Activated T-helper 17 cell treated with anti-CD3 and anti-CD28 coated beads, Interleukin-2, amount 50 U/mL, for 72 hours (primary cell): ENCODE measurements around the gene COLEC12. TPM values are rescaled to one million over a fixed set of nuclear protein-coding genes. Genes with fewer than 3 reads are reported as not detected.

Source experiments
- ATAC-seq: fragments of 150-1000 bp; cut with Tn5 transposase; replicated peaks from 2 replicates; pipeline ENCODE4 v1.10.0; 2021; ENCODE audit warnings: mild to moderate bottlenecking, moderate library complexity
- H3K27ac Mint-ChIP-seq: one replicate; pipeline ENCODE4 v1.8.0; 2022; ENCODE audit warnings: mixed read lengths
- H3K27me3 Mint-ChIP-seq: one replicate; pipeline ENCODE4 v1.8.0; 2022; ENCODE audit warnings: mixed read lengths
- H3K36me3 Mint-ChIP-seq: one replicate; pipeline ENCODE4 v1.8.0; 2022; ENCODE audit warnings: low read depth, mild to moderate bottlenecking, mixed read lengths
- H3K4me1 Mint-ChIP-seq: one replicate; pipeline ENCODE4 v1.8.0; 2022; ENCODE audit warnings: mixed read lengths
- H3K4me3 Mint-ChIP-seq: one replicate; pipeline ENCODE4 v1.8.0; 2022; ENCODE audit warnings: mild to moderate bottlenecking, mixed read lengths
- H3K9me3 Mint-ChIP-seq: one replicate; pipeline ENCODE4 v1.8.0; 2022; ENCODE audit warnings: mixed read lengths
- total RNA-seq, 2 donors: library from RNA; stranded (reverse); gene quantifications; one replicate each; pipeline ENCODE4 v1.2.3, GENCODE V29; 2022

The COLEC12 gene
- total RNA-seq, 2 donors from 2014 or later = not detected

DNA sequence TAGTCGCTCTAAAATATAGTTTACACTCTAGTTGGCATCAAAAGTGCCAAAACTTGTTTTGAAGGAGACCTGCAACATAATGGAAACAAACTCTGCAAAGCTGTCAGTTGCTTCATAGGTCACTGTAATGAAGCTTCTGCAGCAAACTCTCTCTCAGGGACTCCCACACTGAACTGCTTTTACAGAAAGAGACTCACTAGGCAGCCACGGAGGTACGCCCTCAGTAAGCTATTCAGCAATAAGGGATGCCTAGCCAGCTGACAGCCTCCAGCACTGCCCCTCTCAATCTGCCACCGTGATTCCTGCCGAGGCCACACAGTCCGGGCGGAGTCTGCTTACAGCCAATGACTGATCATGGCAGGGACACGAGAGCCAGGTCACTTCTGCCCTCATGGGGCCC lies 51.1 kb downstream of the COLEC12 start:
- no peaks in the 10 kb centered on the region for H3K36me3 Mint-ChIP-seq
- H3K27ac Mint-ChIP-seq = no peak overlapping the region
- no peaks in the 10 kb centered on the region for H3K27me3 Mint-ChIP-seq
- no peaks in the 10 kb centered on the region for H3K4me1 Mint-ChIP-seq
- H3K9me3 Mint-ChIP-seq = peaks cover 6% of the 10 kb centered on the region
- ATAC-seq = no peak
- H3K4me3 Mint-ChIP-seq = no peak overlapping the region

DNA sequence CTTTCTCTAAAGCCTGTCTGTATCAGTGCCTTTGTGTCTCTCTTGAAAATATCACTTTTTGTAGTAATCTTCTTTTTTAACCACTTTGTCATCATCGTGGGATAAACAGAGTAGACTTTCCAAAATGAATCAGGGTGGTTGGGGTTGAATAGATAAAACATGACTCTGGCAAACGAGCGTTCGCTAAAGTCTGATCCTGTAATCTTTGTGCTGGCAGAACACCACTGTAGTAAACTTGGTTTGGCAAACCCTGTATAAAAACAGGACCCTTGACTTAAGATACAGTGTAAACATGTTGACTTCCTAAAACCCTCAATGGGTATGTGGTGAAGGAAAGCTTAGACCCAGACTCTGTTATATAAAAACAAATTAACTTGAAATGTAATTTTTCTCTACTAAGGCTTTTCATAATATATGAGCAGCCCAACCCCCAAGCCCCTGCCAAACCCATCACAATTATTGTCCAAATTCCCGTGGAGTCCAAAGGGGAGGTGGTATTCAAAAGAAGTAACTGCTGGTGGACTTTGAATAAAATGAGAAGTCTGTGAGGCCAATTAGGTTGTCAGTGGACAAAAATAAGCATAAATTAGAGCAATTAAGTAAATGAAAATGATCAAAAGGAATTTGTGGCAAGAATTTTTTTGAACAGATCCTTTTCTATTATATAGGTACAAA lies 52.2 kb downstream of the COLEC12 start:
- ATAC-seq = no peak
- peaks cover 6% of the 10 kb centered on the region for H3K9me3 Mint-ChIP-seq
- no peaks in the 10 kb centered on the region for H3K36me3 Mint-ChIP-seq
- no peaks in the 10 kb centered on the region for H3K4me1 Mint-ChIP-seq
- no peak overlapping the region for H3K27ac Mint-ChIP-seq
- H3K27me3 Mint-ChIP-seq = no peaks in the 10 kb centered on the region
- no peak overlapping the region for H3K4me3 Mint-ChIP-seq

DNA sequence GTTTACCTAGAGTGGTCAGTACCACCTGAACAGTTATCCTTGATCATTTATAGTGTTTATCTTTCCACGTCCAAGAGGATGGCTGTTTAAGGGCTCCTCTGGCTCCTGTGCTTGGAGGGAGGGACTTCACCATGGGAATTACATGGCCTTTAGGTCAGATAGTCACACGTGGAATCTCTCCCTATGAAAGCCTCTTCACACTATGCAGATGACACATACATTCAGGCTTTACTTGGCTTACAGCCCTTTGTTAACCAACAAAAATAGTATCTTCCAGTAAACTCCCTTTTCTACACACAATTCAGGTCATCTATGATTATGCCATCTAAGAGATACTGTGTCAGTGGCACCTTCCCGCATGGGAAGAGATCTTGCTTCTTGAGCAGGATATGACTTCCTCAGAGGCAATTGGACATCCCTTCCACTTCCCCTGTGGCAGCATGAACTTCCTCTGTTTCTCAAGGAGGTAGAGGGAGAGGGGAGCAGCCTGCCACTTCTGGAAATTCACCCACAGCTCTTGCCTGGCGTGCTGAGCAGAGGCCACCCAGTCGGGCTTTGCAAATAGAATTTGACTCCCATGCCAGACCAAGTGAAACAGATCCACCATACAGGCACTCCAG lies 53.5 kb downstream of the COLEC12 start:
- no peak overlapping the region for H3K4me3 Mint-ChIP-seq
- no peaks in the 10 kb centered on the region for H3K27me3 Mint-ChIP-seq
- H3K27ac Mint-ChIP-seq = no peak overlapping the region
- peaks cover 6% of the 10 kb centered on the region for H3K9me3 Mint-ChIP-seq
- no peak for ATAC-seq
- no peaks in the 10 kb centered on the region for H3K36me3 Mint-ChIP-seq
- no peaks in the 10 kb centered on the region for H3K4me1 Mint-ChIP-seq

DNA sequence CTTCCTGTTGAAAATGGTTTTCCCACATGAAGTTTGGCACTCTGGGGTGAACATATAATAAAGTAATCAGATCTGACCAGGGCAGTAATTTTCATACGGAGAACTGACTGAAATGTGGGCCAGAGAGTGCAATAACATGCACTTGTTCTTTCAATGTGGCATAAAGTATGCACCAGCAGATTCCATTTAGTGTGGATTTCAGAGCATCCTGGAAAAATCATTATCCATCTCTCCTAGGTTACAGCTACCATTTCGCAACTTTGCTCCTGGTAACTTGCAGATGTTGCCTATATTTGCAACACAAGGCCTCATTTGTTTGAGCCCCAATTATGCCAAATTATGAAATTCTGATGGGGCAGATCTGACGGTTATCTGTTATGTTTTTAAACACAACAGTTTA lies 55.4 kb downstream of the COLEC12 start:
- Mint-ChIP-seq H3K27me3 (no peaks in the 10 kb centered on the region), H3K9me3 (peaks cover under 1% of the 10 kb centered on the region), H3K27ac (no peak overlapping the region), H3K36me3 (no peaks in the 10 kb centered on the region), H3K4me1 (no peaks in the 10 kb centered on the region), H3K4me3 (no peak overlapping the region)
- ATAC-seq = no peak

DNA sequence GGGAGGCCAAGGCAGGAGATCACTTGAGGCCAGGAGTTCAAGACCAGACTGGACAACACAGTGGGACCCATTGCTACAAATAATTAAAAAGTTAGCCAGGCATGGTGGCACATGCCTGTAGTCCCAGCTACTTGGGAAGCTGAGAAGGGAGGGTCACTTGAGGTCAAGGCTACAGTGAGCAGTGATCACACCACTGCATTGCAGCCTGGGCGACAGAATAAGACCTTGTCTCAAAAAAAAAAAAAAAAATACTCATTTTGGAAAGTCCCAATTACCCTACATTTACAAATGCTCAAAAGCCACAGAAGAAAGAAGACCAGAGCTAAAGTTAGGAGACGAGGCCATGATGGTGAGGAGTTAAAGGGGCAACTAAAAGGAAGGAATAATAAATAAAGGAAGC lies 61.9 kb downstream of the COLEC12 start:
- Mint-ChIP-seq H3K4me3 (no peak overlapping the region), H3K27me3 (peaks cover 6% of the 10 kb centered on the region), H3K9me3 (no peaks in the 10 kb centered on the region), H3K27ac (no peak overlapping the region), H3K4me1 (no peaks in the 10 kb centered on the region), H3K36me3 (no peaks in the 10 kb centered on the region)
- ATAC-seq = no peak

DNA sequence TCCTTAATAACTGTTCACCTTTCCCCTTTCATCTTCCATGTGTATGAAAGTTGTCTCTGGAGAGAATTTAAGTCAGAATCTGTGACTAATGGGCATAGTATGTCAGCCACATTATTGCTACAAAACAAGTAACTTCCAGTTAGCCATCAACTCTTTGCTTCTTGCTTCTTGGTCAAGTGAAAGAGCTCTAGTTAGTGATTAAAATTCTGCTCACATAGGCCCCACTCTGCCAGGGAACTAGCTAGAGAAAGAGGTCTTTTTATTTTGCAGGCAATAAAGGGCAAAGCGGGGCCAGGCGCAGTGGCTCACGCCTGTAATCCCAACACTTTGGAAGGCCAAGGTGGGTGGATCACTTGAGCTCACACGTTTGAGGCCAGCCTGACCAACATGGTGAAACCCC lies 64.6 kb downstream of the COLEC12 start:
- ATAC-seq = no peak
- Mint-ChIP-seq H3K27me3 (peaks cover 13% of the 10 kb centered on the region), H3K27ac (no peak overlapping the region), H3K36me3 (no peaks in the 10 kb centered on the region), H3K4me3 (no peak overlapping the region), H3K9me3 (no peaks in the 10 kb centered on the region), H3K4me1 (no peaks in the 10 kb centered on the region)

DNA sequence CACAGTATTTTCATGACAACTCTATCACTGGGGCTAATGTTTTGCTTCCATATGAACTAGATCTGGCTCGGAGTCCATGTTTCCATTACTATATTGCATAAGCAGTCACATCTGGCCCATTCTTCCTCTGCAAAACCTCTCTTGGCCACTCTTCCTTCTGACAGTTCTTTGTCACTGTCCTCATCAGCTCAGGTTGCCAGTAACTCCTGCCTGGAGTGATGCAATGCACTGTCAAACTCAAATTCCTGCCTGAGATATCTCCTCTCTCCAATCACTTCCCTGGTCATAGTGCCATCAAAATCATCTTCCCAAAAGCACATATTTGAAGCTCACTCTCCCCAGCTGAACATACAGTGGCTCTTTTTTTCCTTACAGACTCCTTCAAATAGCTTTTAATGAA lies 66.1 kb downstream of the COLEC12 start:
- no peak for ATAC-seq
- Mint-ChIP-seq H3K9me3 (no peaks in the 10 kb centered on the region), H3K27me3 (peaks cover 13% of the 10 kb centered on the region), H3K4me1 (no peaks in the 10 kb centered on the region), H3K27ac (no peak overlapping the region), H3K36me3 (no peaks in the 10 kb centered on the region), H3K4me3 (no peak overlapping the region)

DNA sequence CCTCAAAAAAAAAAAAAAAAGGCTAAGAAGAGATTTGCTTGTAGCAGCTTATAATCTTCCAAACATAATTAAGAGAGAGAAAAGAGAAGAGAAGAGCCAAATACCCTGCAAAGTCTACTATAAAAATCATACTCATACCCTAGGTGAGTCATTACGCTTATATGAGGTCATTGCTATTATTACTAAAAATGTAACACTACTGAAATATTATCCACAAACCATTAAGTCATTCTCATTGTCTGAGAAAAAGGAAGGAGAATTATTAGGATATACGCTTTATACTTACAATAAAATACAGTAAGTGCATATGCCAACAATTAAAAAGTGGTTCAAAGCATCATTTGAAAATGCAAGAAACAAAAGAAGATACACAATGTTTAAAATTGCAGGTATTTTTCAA lies 66.5 kb downstream of the COLEC12 start:
- H3K9me3 Mint-ChIP-seq = no peaks in the 10 kb centered on the region

DNA sequence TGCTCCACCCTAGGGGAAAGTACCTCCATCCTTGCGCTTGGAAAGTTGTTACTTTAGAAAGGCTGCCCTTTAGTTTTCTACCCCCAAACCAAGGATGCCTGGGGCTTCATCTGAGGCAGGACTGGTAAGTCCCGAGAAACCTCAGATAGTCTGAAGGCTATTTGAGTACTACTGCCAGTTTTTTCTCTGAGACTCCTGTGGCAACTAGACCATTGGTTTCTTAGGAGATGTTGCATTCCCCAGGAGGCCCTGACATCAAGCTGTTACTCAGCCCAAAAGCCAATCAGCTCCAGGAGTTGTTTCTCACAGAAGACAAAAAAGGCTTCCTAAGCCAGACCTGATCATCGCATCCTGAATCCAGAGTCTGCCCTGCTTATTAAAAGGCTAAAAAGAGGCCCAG lies 67.2 kb downstream of the COLEC12 start:
- Mint-ChIP-seq H3K36me3 (no peaks in the 10 kb centered on the region), H3K4me3 (no peak overlapping the region), H3K27me3 (peaks cover 13% of the 10 kb centered on the region), H3K9me3 (no peaks in the 10 kb centered on the region), H3K4me1 (no peaks in the 10 kb centered on the region), H3K27ac (no peak overlapping the region)
- ATAC-seq = no peak

More for the DNA sequence above, 66.5 kb downstream of the COLEC12 start:
- Mint-ChIP-seq H3K27ac (no peak overlapping the region), H3K27me3 (peaks cover 13% of the 10 kb centered on the region), H3K36me3 (no peaks in the 10 kb centered on the region), H3K4me1 (no peaks in the 10 kb centered on the region), H3K4me3 (no peak overlapping the region)
- ATAC-seq = no peak

DNA sequence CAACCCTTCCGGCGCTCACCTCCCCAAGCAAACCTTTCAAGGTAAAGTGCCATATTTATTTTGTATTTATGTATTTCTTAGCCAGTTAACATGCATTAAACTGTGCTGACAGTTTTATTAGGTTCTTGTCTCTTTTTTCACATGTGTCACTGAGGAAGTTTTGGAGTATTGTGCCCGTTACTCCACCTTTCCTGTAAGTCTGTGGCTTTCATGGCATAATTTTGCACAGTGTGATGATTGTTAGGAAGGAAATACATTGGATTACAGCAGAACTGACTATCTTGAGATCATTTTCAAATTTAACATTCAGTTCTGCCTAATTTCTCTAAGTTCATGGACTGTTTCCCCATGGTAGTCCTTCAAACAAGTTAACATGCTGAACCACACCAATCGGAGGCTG lies 67.7 kb downstream of the COLEC12 start:
- Mint-ChIP-seq H3K4me1 (no peaks in the 10 kb centered on the region), H3K27ac (no peak overlapping the region), H3K9me3 (no peaks in the 10 kb centered on the region), H3K36me3 (no peaks in the 10 kb centered on the region), H3K27me3 (peaks cover 13% of the 10 kb centered on the region), H3K4me3 (no peak overlapping the region)
- no peak for ATAC-seq

DNA sequence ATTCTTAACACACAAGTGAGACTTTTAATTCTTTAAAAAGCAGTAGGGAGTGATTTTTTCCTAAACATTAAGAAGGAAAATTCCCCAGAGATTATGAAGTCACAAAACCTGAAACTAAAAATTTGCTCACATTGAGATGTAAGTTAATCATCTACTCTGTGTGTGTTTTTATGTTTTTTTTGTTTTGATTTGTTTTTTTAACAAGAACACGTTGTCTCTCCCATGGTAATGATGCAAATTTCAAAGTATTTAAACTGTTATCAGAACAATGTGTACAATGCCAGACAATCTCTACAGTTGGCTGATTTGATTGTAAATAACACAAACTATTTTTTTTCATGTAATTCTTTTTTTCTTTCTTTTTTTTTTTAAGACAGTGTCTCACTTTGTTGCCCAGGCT lies 71.5 kb downstream of the COLEC12 start:
- Mint-ChIP-seq H3K4me3 (no peak overlapping the region), H3K4me1 (no peaks in the 10 kb centered on the region), H3K27ac (no peak overlapping the region), H3K27me3 (peaks cover 11% of the 10 kb centered on the region), H3K9me3 (no peaks in the 10 kb centered on the region), H3K36me3 (no peaks in the 10 kb centered on the region)
- no peak for ATAC-seq

DNA sequence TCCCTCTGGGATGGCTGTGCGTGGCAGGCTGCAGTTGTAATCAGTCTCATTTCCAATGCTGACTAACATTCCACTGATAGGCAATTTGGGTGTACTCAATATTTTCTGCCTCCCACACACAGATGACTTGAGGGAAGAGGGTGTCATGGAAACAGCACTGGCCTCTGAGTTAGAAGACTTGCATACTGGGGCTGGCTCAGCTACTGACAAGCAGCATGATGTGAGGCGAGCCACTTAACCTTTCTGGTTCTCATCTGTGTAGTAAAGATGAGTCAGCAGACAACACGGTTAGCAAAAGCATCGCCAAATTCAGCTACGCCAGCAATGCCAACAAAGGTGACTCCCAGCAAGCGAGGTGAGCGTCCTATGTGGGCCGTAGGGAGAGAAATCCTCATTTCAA lies 73.5 kb downstream of the COLEC12 start:
- no peaks in the 10 kb centered on the region for H3K4me1 Mint-ChIP-seq
- peaks cover 8% of the 10 kb centered on the region for H3K27me3 Mint-ChIP-seq
- no peak overlapping the region for H3K4me3 Mint-ChIP-seq
- H3K27ac Mint-ChIP-seq = no peak overlapping the region
- no peaks in the 10 kb centered on the region for H3K36me3 Mint-ChIP-seq
- ATAC-seq = peak; percentile 69
- no peaks in the 10 kb centered on the region for H3K9me3 Mint-ChIP-seq

DNA sequence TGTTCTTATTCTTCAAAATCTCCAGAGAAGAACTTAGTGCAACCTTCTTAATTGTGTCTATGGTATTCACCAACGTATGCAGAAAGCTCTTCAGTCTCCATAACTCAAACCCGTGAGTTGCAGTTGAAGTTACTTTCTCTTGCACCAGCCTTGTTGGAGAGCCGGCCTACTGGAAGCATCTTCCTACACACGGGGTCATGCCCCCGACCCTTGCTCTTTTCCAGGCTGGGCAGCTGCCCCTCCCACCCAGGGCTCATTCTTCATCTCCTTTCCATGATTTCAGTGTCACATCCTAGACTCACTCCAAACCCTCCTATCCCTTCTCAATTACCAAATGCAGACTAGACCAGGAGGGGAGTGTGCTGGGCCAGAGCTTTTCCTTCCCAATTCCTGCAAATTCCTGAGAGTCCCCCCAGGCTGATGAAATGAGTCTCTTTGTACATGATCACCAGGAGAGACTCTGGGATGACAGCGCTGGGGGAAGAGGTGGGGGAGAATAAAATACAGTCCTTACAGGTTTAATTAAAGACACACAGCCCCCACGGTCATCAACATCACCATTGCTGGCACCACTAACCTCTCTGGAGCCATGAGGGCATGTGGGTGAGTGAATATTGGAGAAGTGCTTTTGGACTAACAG lies 75.3 kb downstream of the COLEC12 start:
- no peaks in the 10 kb centered on the region for H3K36me3 Mint-ChIP-seq
- no peaks in the 10 kb centered on the region for H3K4me1 Mint-ChIP-seq
- ATAC-seq = no peak
- no peak overlapping the region for H3K4me3 Mint-ChIP-seq
- H3K9me3 Mint-ChIP-seq = no peaks in the 10 kb centered on the region
- H3K27ac Mint-ChIP-seq = no peak overlapping the region
- H3K27me3 Mint-ChIP-seq = peaks cover 4% of the 10 kb centered on the region

DNA sequence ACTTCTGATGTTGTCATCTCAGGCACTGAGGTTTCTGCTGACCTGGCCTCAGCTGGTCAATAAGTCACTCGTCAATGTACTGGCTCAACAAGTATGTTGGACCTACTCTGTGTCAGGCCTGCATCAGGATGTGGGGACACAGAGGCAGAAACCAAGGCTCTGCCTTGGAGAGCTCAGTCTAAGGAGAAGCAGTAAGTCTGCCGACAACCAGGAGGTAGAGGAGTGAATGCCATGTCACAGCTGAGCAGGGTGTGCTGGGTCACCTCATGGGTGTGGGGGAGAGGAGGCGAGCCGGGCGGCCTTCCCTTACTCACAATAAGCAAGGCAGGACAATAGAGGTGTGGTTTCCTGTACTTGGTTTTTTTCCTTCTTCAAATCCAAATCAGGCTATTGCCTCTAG lies 75.8 kb downstream of the COLEC12 start:
- Mint-ChIP-seq H3K27me3 (peaks cover 4% of the 10 kb centered on the region), H3K9me3 (no peaks in the 10 kb centered on the region), H3K36me3 (no peaks in the 10 kb centered on the region), H3K4me1 (no peaks in the 10 kb centered on the region), H3K4me3 (no peak overlapping the region), H3K27ac (no peak overlapping the region)
- no peak for ATAC-seq

DNA sequence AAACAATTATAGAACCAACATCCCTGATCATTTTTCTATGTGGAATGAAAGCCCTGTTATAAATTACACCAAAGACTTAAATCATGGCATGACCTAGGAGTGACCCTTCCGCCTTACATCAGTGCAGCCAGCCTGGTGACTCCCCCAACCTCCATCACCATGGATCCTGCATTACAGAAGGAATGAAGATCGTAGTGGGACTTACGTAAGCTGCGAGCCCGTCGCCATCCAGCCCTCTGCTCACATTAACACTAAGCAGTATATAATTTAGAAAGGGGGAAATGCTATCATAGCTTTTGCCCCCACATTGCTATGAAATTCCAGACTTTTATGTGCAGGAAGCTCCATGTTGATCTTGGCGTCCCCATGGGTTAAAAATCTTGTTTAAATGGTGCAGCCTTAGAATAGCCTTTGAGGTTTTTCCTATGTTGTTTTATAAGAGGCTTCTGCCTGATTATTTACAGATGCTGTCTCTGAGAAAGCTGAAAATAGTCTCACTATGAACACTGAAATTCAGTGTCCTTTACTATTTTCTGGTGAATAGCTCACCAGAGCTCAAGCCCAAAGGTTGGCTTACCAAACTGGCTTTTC lies 76.3 kb downstream of the COLEC12 start:
- Mint-ChIP-seq H3K9me3 (no peaks in the 10 kb centered on the region), H3K4me1 (no peaks in the 10 kb centered on the region)

More for the DNA sequence above, 76.3 kb downstream of the COLEC12 start:
- no peaks in the 10 kb centered on the region for H3K36me3 Mint-ChIP-seq
- ATAC-seq = no peak
- no peak overlapping the region for H3K27ac Mint-ChIP-seq
- peaks cover 4% of the 10 kb centered on the region for H3K27me3 Mint-ChIP-seq
- H3K4me3 Mint-ChIP-seq = no peak overlapping the region
